Heart left ventricle (tissue), 16 donors: ENCODE results near the gene NSUN7. TPM values are rescaled to one million over a fixed set of nuclear protein-coding genes. Genes with fewer than 3 reads are reported as not detected.

Source experiments
- ATAC-seq, 4 donors: fragments of 200-7000 bp; cut with Tn5 transposase; one replicate each; pipeline ENCODE4 v1.9.1; 2020 to 2022; ENCODE audit warnings: moderate library complexity in 4 of 4, mild to moderate bottlenecking in 3 of 4, moderate number of reproducible peaks in 1 of 4
- DNase-seq, 5 donors: peaks; one replicate each; pipeline ENCODE4 v3.0.0-alpha.2; 2020
- H3K27ac ChIP-seq, 12 donors: fragments of 200-600 bp; sonication (generic) in 4 of 12; one replicate each; pipeline versions ENCODE4 v1.5.0 to v1.8.0; 2016 to 2022; ENCODE audit warnings: mild to moderate bottlenecking in 2 of 12
- H3K27me3 ChIP-seq, 9 donors: fragments of 200-600 bp; sonication (generic) in 2 of 9; one replicate each; pipeline versions ENCODE4 v1.5.1 to v1.8.0; 2016 to 2022; ENCODE audit warnings: mild to moderate bottlenecking in 3 of 9
- H3K36me3 ChIP-seq, 9 donors: fragments of 200-600 bp; sonication (generic) in 2 of 9; one replicate each; pipeline versions ENCODE4 v1.5.0 to v1.8.0; 2018 to 2022; ENCODE audit warnings: mild to moderate bottlenecking in 2 of 9
- H3K4me1 ChIP-seq, 12 donors: fragments of 200-600 bp; sonication (generic) in 4 of 12; one replicate each; pipeline versions ENCODE4 v1.5.0 to v1.8.0; 2016 to 2022; ENCODE audit warnings: mild to moderate bottlenecking in 3 of 12
- H3K4me3 ChIP-seq, 12 donors: fragments of 200-600 bp; sonication (generic) in 4 of 12; one replicate each; pipeline versions ENCODE4 v1.5.0 to v1.8.0; 2017 to 2022; ENCODE audit warnings: mild to moderate bottlenecking in 9 of 12, moderate library complexity in 4 of 12
- H3K9me3 ChIP-seq, 12 donors: fragments of 200-600 bp; sonication (generic) in 4 of 12; one replicate each; pipeline versions ENCODE4 v1.5.0 to v1.8.0; 2016 to 2022; ENCODE audit warnings: mild to moderate bottlenecking in 1 of 12
- POLR2A ChIP-seq, 2 donors: fragments of 450-650 bp; IDR thresholded peaks; one replicate each; pipeline ENCODE4 v1.6.1; 2017; ENCODE audit warnings: antibody characterized with exemption in 2 of 2, mild to moderate bottlenecking in 2 of 2, moderate library complexity in 2 of 2
- WGBS, 4 donors: extraction: QIAGEN DNeasy Blood & Tissue Kit in 2 of 4; methylation state at CpG; one replicate each; pipeline versions ENCODE4 v1.1.5 to v1.1.7; 2013 to 2018; 5-methylcytosine and 5-hydroxymethylcytosine counted together
- intact Hi-C, 10 donors: fragments of 100-400 bp; cut with DNase I; formaldehyde crosslinking; loops; one replicate each; pipeline versions ENCODE4 v1.11.1 to v1.14.2; 2022
- polyA plus RNA-seq, 2 donors: library from polyadenylated mRNA; stranded (reverse); fragments of 200-250 nt; gene quantifications; one replicate each; pipeline ENCODE4 v1.2.3, GENCODE V29; 2013
- total RNA-seq, 9 donors: library from RNA; depleted of rRNA in 2 of 9; stranded (reverse); fragments of >200 nt in 2 of 9; fragmentation: NEBNext Ultra II Directional in 3 of 9; extraction: Animal tissue kit (Norgen Biotek cat#: 25700) in 3 of 9; gene quantifications; one replicate each; pipeline versions ENCODE4 v1.1.0 to v1.2.4, GENCODE V29; 2016 to 2023
- TF ChIP-seq, protein P1 (sequence below), 12 donors: fragments of 200-600 bp; sonication (generic) in 4 of 12; IDR thresholded peaks; one replicate each; pipeline versions ENCODE4 v1.5.0 to v1.8.0; 2018 to 2022; ENCODE audit warnings: antibody characterized with exemption in 12 of 12, mild to moderate bottlenecking in 5 of 12
- donor health status: ischemic (EF 13 %, LVEDD 7.1; RV severe dilation, severe dysfunction).
- donor health status: healthy with polysubstance abuse.
- donor health status: DM: no; HTN: yes; CAD: no.
- donor health status: DM: no; HTN: no; CAD: no.
- donor health status: ischemic (EF 25% LVEDD 6.9; RV normal size, moderate dysfunction).
- donor health status: ischemic (EF 25% LVEDD 5.7; RV mildly dilated, moderate dysfunction).
- donor health status: healthy.
- donor health status: DM: yes; HTN: yes; CAD: no.
- donor health status: ischemic (EF 35%, LVEDD 5.7; RV mildly dilated, moderate dysfunction).
- donor health status: nonischemic (EF 11% LVEDD 7.7; RV severe dilation, severe dysfunction).
- donor health status: DM: yes; HTN: yes; CAD: no.
- donor health status: PGD.
- donor health status: ischemic (EF 29% LVEDD 5.4; RV normal size, mild dysfunction).
- donor health status: nonischemic (EF 23%, LVEDD 6.1; RV moderate dilation, normal function).

NSUN7 gene
- total and polyA plus RNA-seq, 11 donors: 0.04 to 1.4 (median 0.20) TPM; not detected in 3

- intact Hi-C loops: no loop called here
- H3K36me3 ChIP-seq: peaks cover 0 to 24% (median 0%) of the 10 kb centered on the region in 9 donors
- H3K27ac ChIP-seq: no peak overlapping the region
- H3K27me3 ChIP-seq: no peaks in the 10 kb centered on the region
- H3K4me1 ChIP-seq: peaks cover 0 to 14% (median 0%) of the 10 kb centered on the region in 12 donors
- 78 to 93% (median 84%) methylated on average over 2 of the region's 2 CpGs for WGBS, 4 donors
- no peaks in the 10 kb centered on the region for H3K9me3 ChIP-seq
- no peak overlapping the region for H3K4me3 ChIP-seq
- no peak for ATAC-seq
- TF ChIP-seq, protein P1, sequence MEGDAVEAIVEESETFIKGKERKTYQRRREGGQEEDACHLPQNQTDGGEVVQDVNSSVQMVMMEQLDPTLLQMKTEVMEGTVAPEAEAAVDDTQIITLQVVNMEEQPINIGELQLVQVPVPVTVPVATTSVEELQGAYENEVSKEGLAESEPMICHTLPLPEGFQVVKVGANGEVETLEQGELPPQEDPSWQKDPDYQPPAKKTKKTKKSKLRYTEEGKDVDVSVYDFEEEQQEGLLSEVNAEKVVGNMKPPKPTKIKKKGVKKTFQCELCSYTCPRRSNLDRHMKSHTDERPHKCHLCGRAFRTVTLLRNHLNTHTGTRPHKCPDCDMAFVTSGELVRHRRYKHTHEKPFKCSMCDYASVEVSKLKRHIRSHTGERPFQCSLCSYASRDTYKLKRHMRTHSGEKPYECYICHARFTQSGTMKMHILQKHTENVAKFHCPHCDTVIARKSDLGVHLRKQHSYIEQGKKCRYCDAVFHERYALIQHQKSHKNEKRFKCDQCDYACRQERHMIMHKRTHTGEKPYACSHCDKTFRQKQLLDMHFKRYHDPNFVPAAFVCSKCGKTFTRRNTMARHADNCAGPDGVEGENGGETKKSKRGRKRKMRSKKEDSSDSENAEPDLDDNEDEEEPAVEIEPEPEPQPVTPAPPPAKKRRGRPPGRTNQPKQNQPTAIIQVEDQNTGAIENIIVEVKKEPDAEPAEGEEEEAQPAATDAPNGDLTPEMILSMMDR (IDR thresholded peaks at IDR 0.05): no peak
- no peak for DNase-seq
These were observed 108.2 kb downstream of the NSUN7 start for GRCh38 chr4:40857956-40858355.

GRCh38 chr4:40858962-40859361, 109.2 kb downstream of the NSUN7 start:
- Histone ChIP-seq H3K27me3 (no peaks in the 10 kb centered on the region), H3K36me3 (peaks cover 0 to 27% (median 0%) of the 10 kb centered on the region in 9 donors), H3K9me3 (no peaks in the 10 kb centered on the region), H3K27ac (no peak overlapping the region), H3K4me1 (peaks cover 0 to 14% (median 0%) of the 10 kb centered on the region in 12 donors), H3K4me3 (no peak overlapping the region)
- intact Hi-C loops: no loop called here
- no peak for DNase-seq
- 75 to 84% (median 80%) methylated on average over 2 of the region's 2 CpGs for WGBS, 4 donors
- no peak for ATAC-seq
- TF ChIP-seq, protein P1 (IDR thresholded peaks at IDR 0.05): no peak
- TF ChIP-seq POLR2A (IDR thresholded peaks at IDR 0.05): no peak

Other genes starting within 250 kb of the NSUN7 start
- 10 to 100 TPM in 2 of 9 donors, 1 to 10 TPM in 6, under 1 TPM in 1; 1.00 to 29.9 (median 3.8) TPM for gene RBM47, start 120.1 kb upstream of the NSUN7 start, total RNA-seq
- under 1 TPM; 0.50 to 0.91 TPM for gene RBM47, start 120.1 kb upstream of the NSUN7 start, polyA plus RNA-seq